Measurements from ENCODE around the gene B3GALT5. TPM values are rescaled to one million over a fixed set of nuclear protein-coding genes. Genes with fewer than 3 reads are reported as not detected.

The B3GALT5 gene
- total and polyA plus RNA-seq, 2 of the 4 experiments (the other 2 are of a cell fraction) = 0.05 to 0.18 TPM

DNA sequence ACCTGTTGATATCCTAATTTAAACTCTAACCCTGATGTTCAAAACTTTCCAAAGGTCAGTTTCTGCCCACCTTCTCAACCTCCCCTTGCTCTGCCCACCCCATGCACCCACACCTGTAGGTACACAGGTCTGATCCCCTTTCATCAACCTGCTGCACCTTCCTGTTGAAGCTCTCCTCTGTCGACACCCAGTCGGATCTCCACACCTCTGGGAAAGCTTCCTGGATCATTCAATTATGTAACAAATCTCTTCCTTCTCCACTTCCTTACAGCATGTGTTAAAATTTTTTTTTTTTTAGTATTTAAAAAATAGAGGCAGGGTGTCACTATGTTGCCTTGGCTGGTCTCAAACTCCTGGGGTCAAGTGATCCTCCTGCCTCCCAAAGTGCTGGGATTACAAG lies 87.6 kb downstream of the B3GALT5 start:
- Histone ChIP-seq H2BK5ac (ENCODE audit: low read depth, low read length, poor library complexity, severe bottlenecking) (no peak overlapping the region), H3K27me3 (ENCODE audit: control insufficient read depth, insufficient read depth, low read length) (no peaks in the 10 kb centered on the region), H4K20me1 (ENCODE audit: insufficient read depth, low read length) (no peaks in the 10 kb centered on the region), H3K23ac (ENCODE audit: low read depth, low read length) (no peak overlapping the region), H2BK15ac (ENCODE audit: low read depth, low read length) (no peak overlapping the region), H2AFZ (replicated peaks; ENCODE audit: low read length, poor library complexity) (no peak overlapping the region), H3K4me2 (ENCODE audit: low read depth, low read length) (no peak overlapping the region), H3K9me1 (ENCODE audit: insufficient read depth, low read length) (no peaks in the 10 kb centered on the region), H3K27ac (ENCODE audit: insufficient read depth, low read length) (no peak overlapping the region), H3K4me3 (ENCODE audit: insufficient read depth, low read depth, low read length) (no peak overlapping the region), H4K8ac (ENCODE audit: low read depth in 2 of 2, low read length in 2 of 2) (no peak overlapping the region), H3K14ac (replicated peaks; ENCODE audit: low read depth, low read length) (no peak overlapping the region), H4K91ac (ENCODE audit: insufficient read depth, low read depth, low read length) (no peak overlapping the region), H2BK20ac (ENCODE audit: low read depth, low read length) (no peak overlapping the region), H3K9ac (ENCODE audit: low read depth, low read length) (no peak overlapping the region), H2AK5ac (ENCODE audit: low read depth, low read length) (no peak overlapping the region), H3K79me1 (ENCODE audit: low read depth in 1 of 2, low read length in 2 of 2) (no peaks in the 10 kb centered on the region), H3K4ac (ENCODE audit: low read depth, low read length) (no peak overlapping the region), H3K9me3 (ENCODE audit: control insufficient read depth, insufficient read depth, low read length) (no peaks in the 10 kb centered on the region), H2BK120ac (ENCODE audit: low read depth, low read length) (no peak overlapping the region), H3K4me1 (ENCODE audit: control insufficient read depth, insufficient read depth, low read length) (no peaks in the 10 kb centered on the region), H2AK9ac (replicated peaks; ENCODE audit: low read depth, low read length, poor library complexity) (no peak overlapping the region), H3K36me3 (ENCODE audit: control insufficient read depth, insufficient read depth, low read length) (no peaks in the 10 kb centered on the region), H3K56ac (ENCODE audit: extremely low read depth, insufficient read depth, low read length) (no peak overlapping the region), H3K18ac (ENCODE audit: low read depth, low read length) (no peak overlapping the region), H4K5ac (ENCODE audit: low read depth, low read length) (no peak overlapping the region)
- CTCF ChIA-PET = no interaction called here
- intact Hi-C loops (cut with micrococcal nuclease) (no loop called here), in situ Hi-C loops (cut with MboI; ENCODE audit: low sequenced_read_pairs) (no loop called here), dilution Hi-C loops (cut with HindIII; ENCODE audit: low sequenced_read_pairs, unreplicated experiment) (loop anchor here (25.0 kb wide), 1 partner anchor 188 kb away; no protein-coding TSS in a partner anchor)
- TF ChIP-seq FOS (IDR thresholded peaks at IDR 0.05; ENCODE audit: low read depth, low read length) (no peak), MAZ (IDR thresholded peaks at IDR 0.05; ENCODE audit: borderline replicate concordance, low read depth, low read length) (no peak), RAD21 (IDR thresholded peaks at IDR 0.05; ENCODE audit: low read length) (no peak), SMC3 (IDR thresholded peaks at IDR 0.05; ENCODE audit: low read depth, low read length) (no peak), RFX5 (IDR thresholded peaks at IDR 0.05; ENCODE audit: low read depth, low read length) (no peak), NFE2L2 (IDR thresholded peaks at IDR 0.05; ENCODE audit: low read depth, low read length) (no peak), POLR2A (IDR thresholded peaks at IDR 0.05; ENCODE audit: low read depth, low read length) (no peak), MAFK (IDR thresholded peaks at IDR 0.05; ENCODE audit: low read depth, low read length) (no peak), CEBPB (IDR thresholded peaks at IDR 0.05; ENCODE audit: low read depth, low read length) (no peak)
- TF ChIP-seq, protein P1, sequence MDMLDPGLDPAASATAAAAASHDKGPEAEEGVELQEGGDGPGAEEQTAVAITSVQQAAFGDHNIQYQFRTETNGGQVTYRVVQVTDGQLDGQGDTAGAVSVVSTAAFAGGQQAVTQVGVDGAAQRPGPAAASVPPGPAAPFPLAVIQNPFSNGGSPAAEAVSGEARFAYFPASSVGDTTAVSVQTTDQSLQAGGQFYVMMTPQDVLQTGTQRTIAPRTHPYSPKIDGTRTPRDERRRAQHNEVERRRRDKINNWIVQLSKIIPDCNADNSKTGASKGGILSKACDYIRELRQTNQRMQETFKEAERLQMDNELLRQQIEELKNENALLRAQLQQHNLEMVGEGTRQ (IDR thresholded peaks at IDR 0.05; ENCODE audit: low read depth, low read length) = no peak
- POLR2A ChIA-PET (ENCODE audit: unreplicated experiment) = no interaction called here
- no CpG with 5 or more reads among the region's 2 CpGs for WGBS, 2 experiments (ENCODE audit: extremely low coverage in 2 of 2, insufficient read length in 1 of 2)
- DNase-seq (no peak), ATAC-seq (ENCODE audit: low read depth) (no peak)
- BruUV-seq (replicated peaks) = no TSS peak
